ENCODE results near the gene SMAD7.
A peak's percentile ranks its signal among the peaks of the same experiment; 100 is the strongest.

Gene SMAD7

GRCh38 chr18:48913201-48913600, 37.6 kb downstream of the SMAD7 start:
- DNase-seq: peak in 1 of 2 experiments; percentile 14

- no peak for DNase-seq
These were observed 39.7 kb downstream of the SMAD7 start for GRCh38 chr18:48910972-48911545.

GRCh38 chr18:48909721-48910120, 41.0 kb downstream of the SMAD7 start:
- DNase-seq: no peak

GRCh38 chr18:48908916-48909315, 41.8 kb downstream of the SMAD7 start:
- no peak for DNase-seq

- DNase-seq: no peak
These were observed 45.3 kb downstream of the SMAD7 start for GRCh38 chr18:48905513-48905912.

- no peak for DNase-seq
These were observed 45.8 kb downstream of the SMAD7 start for GRCh38 chr18:48904847-48905394.

GRCh38 chr18:48904091-48904490, 46.7 kb downstream of the SMAD7 start:
- DNase-seq: no peak

- DNase-seq: no peak
These were observed 47.7 kb downstream of the SMAD7 start for GRCh38 chr18:48902856-48903601.

- peak; percentile 83 to 94 for DNase-seq
These were observed 48.5 kb downstream of the SMAD7 start for GRCh38 chr18:48902023-48902855.

- no peak for DNase-seq
These were observed 49.4 kb downstream of the SMAD7 start for GRCh38 chr18:48901145-48902022.

- DNase-seq: no peak
These were observed 50.3 kb downstream of the SMAD7 start for GRCh38 chr18:48900469-48900868.

GRCh38 chr18:48899558-48900174, 51.1 kb downstream of the SMAD7 start:
- DNase-seq: no peak

GRCh38 chr18:48898521-48898920, 52.2 kb downstream of the SMAD7 start:
- no peak for DNase-seq

- no peak for DNase-seq
These were observed 53.2 kb downstream of the SMAD7 start for GRCh38 chr18:48897531-48897930.

- no peak for DNase-seq
These were observed 53.8 kb downstream of the SMAD7 start for GRCh38 chr18:48896875-48897511.

GRCh38 chr18:48896326-48896874, 54.4 kb downstream of the SMAD7 start:
- no peak for DNase-seq

- DNase-seq: no peak
These were observed 55.9 kb downstream of the SMAD7 start for GRCh38 chr18:48894799-48895346.

- peak in 1 of 2 experiments; percentile 72 for DNase-seq
These were observed 56.9 kb downstream of the SMAD7 start for GRCh38 chr18:48893608-48894600.

GRCh38 chr18:48893061-48893607, 57.6 kb downstream of the SMAD7 start:
- no peak for DNase-seq

Data from SHP77 (cell line).